Smooth muscle cell of the pulmonary artery (primary cell): ENCODE data around the gene HMGCL. TPM values are rescaled to one million over a fixed set of nuclear protein-coding genes. Genes with fewer than 3 reads are reported as not detected.

Source experiments
- total RNA-seq: library from RNA; depleted of rRNA; stranded (reverse); fragments of >200 nt; gene quantifications from 2 replicates; pipeline ENCODE4 v1.2.3, GENCODE V29; 2014

Gene HMGCL
- total RNA-seq: 53.0 and 58.0 TPM in 2 replicates

GRCh38 chr1:23825076-23825761 lies at the start of gene HMGCL:
Gene HMGCL (minus strand): TSS chr1:23825429. CDS start chr1:23825415, 14 bp downstream.

GRCh38 chr1:23867895-23868556 lies 42.8 kb upstream of the HMGCL start, which contains the start of gene FUCA1:
Gene FUCA1 (minus strand): TSS chr1:23868290. CDS start chr1:23868286, 4 bp downstream.

DNA sequence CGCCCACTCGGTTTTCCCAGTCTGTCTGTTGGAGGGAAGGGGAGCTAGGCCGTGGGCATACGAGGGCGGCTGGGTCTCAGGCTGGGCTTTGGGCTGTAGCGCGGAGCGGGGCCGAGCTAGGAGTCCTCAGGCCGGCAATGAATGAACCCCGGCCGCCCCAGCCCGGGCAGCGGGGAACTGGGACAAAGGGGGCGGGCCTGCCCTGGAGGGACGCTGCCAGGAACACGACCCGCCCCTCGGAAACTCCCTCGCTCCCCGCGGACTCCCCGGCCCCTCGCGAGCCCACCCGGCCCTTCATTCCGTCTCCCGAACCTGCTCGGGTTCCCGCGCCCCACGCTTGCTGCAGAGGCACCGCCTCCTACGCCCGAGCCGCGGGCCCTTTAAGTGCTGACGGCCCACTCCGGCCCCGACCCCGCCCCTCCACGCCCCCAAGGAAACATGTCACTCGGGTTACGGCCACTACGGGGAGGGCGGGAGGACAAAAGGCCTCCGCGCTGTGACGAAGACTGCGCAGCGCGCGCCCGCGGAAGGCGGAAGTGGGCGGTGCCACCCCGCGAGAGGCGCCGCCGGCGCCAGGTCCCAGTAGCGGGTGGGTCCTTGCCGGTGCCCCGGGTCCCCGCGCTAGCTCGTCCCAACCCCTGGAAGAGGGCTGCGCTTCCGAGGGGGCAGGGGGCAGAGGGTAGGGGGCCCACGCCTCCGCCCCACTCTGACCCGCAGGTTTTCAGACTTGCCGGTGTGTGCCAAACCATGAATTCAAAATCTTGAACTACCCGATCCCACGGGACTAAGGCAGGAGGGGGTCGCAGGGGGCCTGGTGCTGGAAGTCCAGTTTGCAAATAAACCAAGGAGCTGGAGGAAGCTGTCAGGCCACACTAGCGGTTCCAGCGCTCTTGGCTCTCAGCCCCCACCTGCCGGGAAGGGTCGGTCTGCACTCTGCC lies 24.6 kb downstream of the HMGCL start, which contains the start of gene GALE:
Gene GALE, minus strand, starts transcription at position 355 of the 938 bp plus-strand sequence. CDS start 1,747 bp downstream, outside the sequence.

DNA sequence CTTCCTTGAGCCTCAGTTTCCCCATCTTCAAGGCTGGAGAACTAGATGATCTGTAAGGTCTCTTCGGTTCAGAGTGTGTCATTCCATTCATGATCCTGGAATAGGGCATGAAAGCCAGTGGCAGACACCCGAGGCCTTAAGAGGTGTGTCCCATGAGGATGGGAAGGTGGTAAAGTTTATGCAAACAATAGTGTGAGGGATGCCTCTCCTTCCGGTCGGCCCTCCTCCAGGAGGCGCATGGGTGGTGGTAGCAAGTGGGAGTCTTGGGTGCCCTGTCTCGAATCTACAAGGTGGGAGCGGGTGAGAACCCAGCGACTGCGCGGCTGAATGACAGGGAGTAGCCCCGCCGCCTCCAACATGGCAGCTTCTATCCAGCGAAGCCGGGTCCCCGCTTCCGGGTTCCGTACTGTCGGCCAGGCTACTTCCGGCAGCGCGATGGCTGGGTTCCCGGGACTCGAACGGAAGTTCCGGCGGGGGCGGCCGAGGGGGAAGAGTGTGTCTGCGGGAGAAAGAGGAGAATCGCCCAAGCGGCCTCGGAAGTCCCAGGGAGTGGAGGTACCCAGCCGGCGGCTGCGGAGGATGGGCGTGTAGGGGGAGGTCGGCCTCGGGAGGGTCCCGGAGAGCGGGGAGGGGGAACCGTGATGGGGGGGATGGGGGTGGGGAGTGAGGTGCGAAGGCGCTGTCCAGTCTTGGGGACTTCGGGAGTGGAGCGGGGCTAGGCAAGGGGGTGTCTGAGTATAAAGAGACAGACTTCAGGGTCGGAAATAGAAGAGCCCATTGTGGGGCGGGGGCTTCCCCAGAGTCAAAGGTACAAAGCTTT lies 34.3 kb downstream of the HMGCL start, which contains the start of gene LYPLA2:
Gene LYPLA2, plus strand, starts transcription at position 450 of the 820 bp plus-strand sequence. CDS start 1,538 bp downstream, outside the sequence.

DNA sequence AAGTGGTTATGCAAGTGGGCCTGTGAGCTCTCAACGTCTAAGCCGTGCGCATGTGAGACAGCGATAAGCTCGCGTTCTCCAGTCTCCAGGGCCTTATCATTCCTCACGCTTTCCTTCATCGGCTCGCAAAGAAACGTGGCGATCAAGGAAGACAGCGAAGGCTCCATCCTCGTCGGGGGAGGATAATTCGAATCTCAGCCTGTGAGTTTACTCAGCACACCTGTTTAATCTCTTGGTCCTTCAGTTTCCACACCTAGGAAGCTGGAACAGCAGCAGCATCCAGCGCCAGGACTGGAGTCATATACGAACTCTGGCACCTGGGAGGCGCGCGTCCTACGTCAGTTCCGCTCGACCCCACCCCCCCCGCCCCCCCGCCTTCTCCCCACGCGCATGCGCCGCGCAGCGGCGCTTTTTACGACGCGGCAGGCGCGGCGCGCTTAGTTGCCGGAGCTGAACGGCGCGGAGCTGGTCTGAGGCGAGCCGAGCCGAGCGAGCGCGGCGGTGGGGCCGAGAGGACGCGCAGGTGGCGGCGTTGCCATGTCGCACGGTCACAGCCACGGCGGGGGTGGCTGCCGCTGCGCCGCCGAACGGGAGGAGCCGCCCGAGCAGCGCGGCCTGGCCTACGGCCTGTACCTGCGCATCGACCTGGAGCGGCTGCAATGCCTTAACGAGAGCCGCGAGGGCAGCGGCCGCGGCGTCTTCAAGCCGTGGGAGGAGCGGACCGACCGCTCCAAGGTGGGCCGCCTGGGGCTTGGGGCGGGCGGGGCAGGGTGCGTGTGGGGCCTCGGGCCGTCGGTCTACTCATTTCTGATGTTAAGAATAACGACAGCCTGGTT lies 47.0 kb downstream of the HMGCL start, which contains the start of gene PITHD1:
Gene PITHD1, plus strand, starts transcription at position 440 of the 836 bp plus-strand sequence. Its CDS starts 98 bp downstream, at position 538.

Other genes with a start within 250 kb of the HMGCL start
- 679 and 690 TPM in 2 replicates for gene RPL11, start 133.6 kb downstream of the HMGCL start, total RNA-seq
- gene ELOA, start 82.0 kb downstream of the HMGCL start, total RNA-seq: 23.5 and 25.3 TPM in 2 replicates
- gene PITHD1, start 47.0 kb downstream of the HMGCL start, total RNA-seq: 31.8 and 32.7 TPM in 2 replicates
- gene LYPLA2, start 34.3 kb downstream of the HMGCL start, total RNA-seq: 33.0 and 38.6 TPM in 2 replicates
- gene GALE, start 24.7 kb downstream of the HMGCL start, total RNA-seq: 12.6 and 35.3 TPM in 2 replicates
- 15.0 and 30.2 TPM in 2 replicates for gene FUCA1, start 42.9 kb upstream of the HMGCL start, total RNA-seq
- gene CNR2, start 87.9 kb upstream of the HMGCL start, total RNA-seq: not detected in 2 replicates
- 45.9 and 74.0 TPM in 2 replicates for gene PNRC2, start 134.4 kb upstream of the HMGCL start, total RNA-seq
- 60.0 and 72.1 TPM in 2 replicates for gene SRSF10, start 154.9 kb upstream of the HMGCL start, total RNA-seq